Lower leg skin (tissue), 4 donors: Measurements from ENCODE around the gene PPARG. TPM values are rescaled to one million over a fixed set of nuclear protein-coding genes. Genes with fewer than 3 reads are reported as not detected.

Experiments
- DNase-seq, 2 donors: peaks; one replicate each; pipeline ENCODE4 v3.0.0-alpha.2; 2019; ENCODE audit warnings: low spot score in 2 of 2
- H3K4me3 ChIP-seq: fragments of 200-600 bp; sonication (generic); 2 replicates; pipeline ENCODE4 v1.5.1; 2017; ENCODE audit warnings: mild to moderate bottlenecking, low read depth; ENCODE audit not compliant: poor library complexity, severe bottlenecking
- POLR2A ChIP-seq, 2 donors: fragments of 450-650 bp; IDR thresholded peaks; one replicate each; pipeline ENCODE4 v1.6.1; 2016 to 2017; ENCODE audit warnings: antibody characterized with exemption in 2 of 2, mild to moderate bottlenecking in 1 of 2, moderate library complexity in 1 of 2
- WGBS, 2 donors: methylation state at CpG; one replicate each; pipeline ENCODE4 v1.1.5; 2018; 5-methylcytosine and 5-hydroxymethylcytosine counted together
- intact Hi-C: fragments of 100-400 bp; cut with DNase I; formaldehyde crosslinking; loops from one replicate; pipeline ENCODE4 v1.15.0; 2023; ENCODE audit warnings: low total_unique reads
- total RNA-seq, 4 donors: library from RNA; depleted of rRNA; stranded (reverse); fragments of >200 nt; gene quantifications; one replicate each; pipeline ENCODE4 v1.1.0, GENCODE V29; 2016
- TF ChIP-seq, protein P1 (sequence below), 3 donors: fragments of 450-650 bp; IDR thresholded peaks; one replicate each; pipeline ENCODE4 v1.5.1; 2016; ENCODE audit warnings: antibody characterized with exemption in 3 of 3, mild to moderate bottlenecking in 3 of 3, moderate library complexity in 2 of 3

Gene PPARG
- total RNA-seq, 4 donors from 2014 or later = 8.4 to 14.1 (median 9.8) TPM

DNA sequence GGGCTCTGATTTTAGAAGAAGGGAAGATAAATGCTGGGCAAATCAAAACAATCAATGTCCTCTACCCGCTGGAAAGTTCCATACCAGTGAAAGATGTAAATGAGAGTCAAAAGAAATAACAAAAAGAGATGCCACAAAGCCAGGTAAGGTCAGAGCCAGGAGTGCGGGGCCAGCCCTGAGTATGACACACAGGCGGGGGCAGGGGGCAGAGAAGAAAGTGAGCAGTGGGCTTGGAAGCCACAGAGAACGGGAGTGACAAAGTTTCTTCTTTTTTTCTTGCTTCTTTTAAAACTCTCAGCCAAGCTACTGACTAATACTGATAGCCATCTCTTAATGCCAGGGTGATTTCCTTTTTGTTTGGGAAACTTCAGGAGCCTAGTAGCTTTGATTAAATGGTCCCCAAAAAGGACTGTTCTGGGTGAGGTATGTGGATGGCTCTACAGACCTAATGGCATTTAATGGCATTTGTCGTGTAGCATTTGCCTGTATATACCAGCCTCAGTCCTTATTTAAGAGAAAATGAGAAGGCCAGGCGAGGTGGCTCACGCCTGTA lies 172.3 kb downstream of the PPARG start:
- intact Hi-C loops = no loop called here
- DNase-seq = no peak
- 86 to 89% methylated on average over 7 of the region's 7 CpGs for WGBS, 2 donors
- TF ChIP-seq POLR2A (IDR thresholded peaks at IDR 0.05) = no peak
- TF ChIP-seq, protein P1, sequence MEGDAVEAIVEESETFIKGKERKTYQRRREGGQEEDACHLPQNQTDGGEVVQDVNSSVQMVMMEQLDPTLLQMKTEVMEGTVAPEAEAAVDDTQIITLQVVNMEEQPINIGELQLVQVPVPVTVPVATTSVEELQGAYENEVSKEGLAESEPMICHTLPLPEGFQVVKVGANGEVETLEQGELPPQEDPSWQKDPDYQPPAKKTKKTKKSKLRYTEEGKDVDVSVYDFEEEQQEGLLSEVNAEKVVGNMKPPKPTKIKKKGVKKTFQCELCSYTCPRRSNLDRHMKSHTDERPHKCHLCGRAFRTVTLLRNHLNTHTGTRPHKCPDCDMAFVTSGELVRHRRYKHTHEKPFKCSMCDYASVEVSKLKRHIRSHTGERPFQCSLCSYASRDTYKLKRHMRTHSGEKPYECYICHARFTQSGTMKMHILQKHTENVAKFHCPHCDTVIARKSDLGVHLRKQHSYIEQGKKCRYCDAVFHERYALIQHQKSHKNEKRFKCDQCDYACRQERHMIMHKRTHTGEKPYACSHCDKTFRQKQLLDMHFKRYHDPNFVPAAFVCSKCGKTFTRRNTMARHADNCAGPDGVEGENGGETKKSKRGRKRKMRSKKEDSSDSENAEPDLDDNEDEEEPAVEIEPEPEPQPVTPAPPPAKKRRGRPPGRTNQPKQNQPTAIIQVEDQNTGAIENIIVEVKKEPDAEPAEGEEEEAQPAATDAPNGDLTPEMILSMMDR (IDR thresholded peaks at IDR 0.05) = no peak
- no peak overlapping the region for H3K4me3 ChIP-seq

- WGBS, 2 donors = 60 to 66% methylated on average over 7 to 8 of the region's 9 CpGs
- TF ChIP-seq, protein P1 (IDR thresholded peaks at IDR 0.05) = no peak
- TF ChIP-seq POLR2A (IDR thresholded peaks at IDR 0.05) = no peak
- no peak overlapping the region for H3K4me3 ChIP-seq
- no peak for DNase-seq
- intact Hi-C loops = no loop called here
These were observed 173.5 kb downstream of the PPARG start for GRCh38 chr3:12462159-12462947.

- H3K4me3 ChIP-seq = no peak overlapping the region
- 93 to 94% methylated on average over 1 of the region's 1 CpG for WGBS, 2 donors
- no peak for DNase-seq
- intact Hi-C loops = no loop called here
- no peak for TF ChIP-seq POLR2A (IDR thresholded peaks at IDR 0.05)
- TF ChIP-seq, protein P1 (IDR thresholded peaks at IDR 0.05) = no peak
These were observed 174.8 kb downstream of the PPARG start for GRCh38 chr3:12463686-12464085.

DNA sequence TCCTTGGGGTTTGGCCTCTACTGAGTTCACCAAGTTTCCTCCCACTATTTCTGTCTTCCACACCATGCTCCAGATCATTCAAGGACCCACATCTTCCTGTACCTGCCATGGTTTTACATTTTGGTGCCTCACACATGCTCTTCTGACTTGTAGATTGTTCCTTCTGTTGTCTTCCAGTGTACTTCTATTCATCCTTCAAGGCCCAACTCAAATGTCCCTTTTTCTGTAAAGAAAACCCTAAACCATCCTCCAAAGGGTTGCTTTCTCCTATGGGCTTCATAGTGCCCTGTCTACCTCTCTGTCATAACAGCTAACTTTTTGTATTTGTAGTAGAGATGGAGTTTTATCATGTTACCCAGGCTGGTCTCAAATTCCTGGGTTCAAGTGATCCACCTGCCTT lies 175.3 kb downstream of the PPARG start:
- DNase-seq = no peak
- H3K4me3 ChIP-seq = no peak overlapping the region
- intact Hi-C loops = no loop called here
- no peak for TF ChIP-seq POLR2A (IDR thresholded peaks at IDR 0.05)
- TF ChIP-seq, protein P1 (IDR thresholded peaks at IDR 0.05) = no peak

DNA sequence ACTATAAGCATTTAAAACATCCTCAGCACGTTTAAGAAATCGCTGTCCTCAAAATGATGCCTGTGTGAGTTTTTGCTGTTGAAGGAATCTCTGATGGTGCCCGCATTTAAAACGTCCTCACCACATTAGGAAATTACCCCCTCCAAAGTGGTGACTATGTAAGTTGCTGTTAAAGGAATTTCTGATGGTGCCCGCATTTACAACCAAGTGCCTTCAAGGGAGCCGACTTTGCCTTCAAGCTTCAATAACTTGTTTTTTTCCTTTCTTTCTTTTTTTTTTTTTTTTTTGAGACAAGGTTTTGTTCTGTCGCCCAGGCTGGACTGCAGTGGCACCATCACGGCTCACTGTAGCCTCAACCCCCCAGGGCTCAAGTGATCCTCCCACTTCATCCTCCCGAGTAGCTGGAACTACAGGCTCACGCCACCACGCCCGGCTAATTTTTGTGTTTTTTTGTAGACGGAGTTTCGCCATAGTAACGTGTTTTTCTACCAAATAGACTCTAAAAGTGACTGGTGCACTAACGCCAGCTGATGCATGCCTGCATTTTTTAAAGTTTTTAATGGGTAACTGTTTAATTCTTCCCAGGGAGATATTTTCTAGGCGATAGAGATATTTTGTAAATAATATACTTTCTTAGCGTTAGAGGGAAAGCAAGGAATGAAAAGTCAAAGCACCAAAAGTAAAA lies 176.4 kb downstream of the PPARG start:
- TF ChIP-seq, protein P1 (IDR thresholded peaks at IDR 0.05) = no peak
- no peak for TF ChIP-seq POLR2A (IDR thresholded peaks at IDR 0.05)
- intact Hi-C loops = no loop called here
- 85 to 90% methylated on average over 18 of the region's 18 CpGs for WGBS, 2 donors
- DNase-seq = no peak
- H3K4me3 ChIP-seq = no peak overlapping the region
